Karpas-422 (cell line): ENCODE data around the gene TRAF7. TPM values are rescaled to one million over a fixed set of nuclear protein-coding genes. Genes with fewer than 3 reads are reported as not detected.
"Not testable (repeated sequence)": the region's sequence is repeated elsewhere in the genome, so short reads cannot be mapped to it uniquely, and the experiment has no call there.

Source experiments
- DNase-seq: peaks from one replicate; pipeline ENCODE4 v3.0.0-alpha.2; 2015
- H2AFZ ChIP-seq: fragments of 200-600 bp; sonication (generic); 2 replicates; pipeline ENCODE4 v1.6.1; 2014; ENCODE audit warnings: antibody characterized with exemption, low read length, mixed read lengths
- H3K27ac ChIP-seq: fragments of 200-600 bp; sonication (generic); 2 replicates; pipeline ENCODE4 v1.5.1; 2014; ENCODE audit warnings: mild to moderate bottlenecking, low read length, moderate library complexity
- H3K27me3 ChIP-seq: fragments of 200-600 bp; sonication (generic); 2 replicates; pipeline ENCODE4 v1.6.1; 2014; ENCODE audit warnings: low read length, mixed read lengths
- H3K36me3 ChIP-seq: fragments of 200-600 bp; sonication (generic); 2 replicates; pipeline ENCODE4 v1.6.1; 2014; ENCODE audit warnings: low read length, mixed read lengths; ENCODE audit not compliant: insufficient read depth
- H3K4me1 ChIP-seq: fragments of 200-600 bp; sonication (generic); 2 replicates; pipeline ENCODE4 v1.6.1; 2014; ENCODE audit warnings: mild to moderate bottlenecking, low read length, mixed read lengths
- H3K4me2 ChIP-seq: fragments of 200-600 bp; sonication (generic); 2 replicates; pipeline ENCODE4 v1.6.1; 2014; ENCODE audit warnings: low read length, low read depth, mild to moderate bottlenecking; ENCODE audit not compliant: poor library complexity, severe bottlenecking
- H3K4me3 ChIP-seq: fragments of 200-600 bp; sonication (generic); 2 replicates; pipeline ENCODE4 v1.5.1; 2014; ENCODE audit warnings: mild to moderate bottlenecking, antibody characterized with exemption, low read length, mixed read lengths
- H3K79me2 ChIP-seq: fragments of 200-600 bp; sonication (generic); 2 replicates; pipeline ENCODE4 v1.6.1; 2014; ENCODE audit warnings: mild to moderate bottlenecking, low read length, mixed read lengths
- H3K9ac ChIP-seq: fragments of 200-600 bp; sonication (generic); 2 replicates; pipeline ENCODE4 v1.6.0; 2014; ENCODE audit warnings: low read length
- H3K9me2 ChIP-seq: fragments of 200-600 bp; sonication (generic), shearing (Covaris generic); replicated peaks from 2 replicates; pipeline ENCODE4 v1.6.0; 2014; ENCODE audit warnings: mild to moderate bottlenecking, low read length, moderate library complexity; ENCODE audit not compliant: insufficient read depth
- H3K9me3 ChIP-seq: fragments of 300-700, 200-600 bp; sonication (generic); 2 replicates; pipeline ENCODE4 v1.6.1; 2014; ENCODE audit warnings: low read length, mixed read lengths
- H4K20me1 ChIP-seq: fragments of 200-600 bp; sonication (generic); 2 replicates; pipeline ENCODE4 v1.6.1; 2014; ENCODE audit warnings: mild to moderate bottlenecking, antibody characterized with exemption, low read length, low read depth; ENCODE audit not compliant: insufficient read depth
- total RNA-seq: library from RNA; depleted of rRNA; stranded (reverse); fragments of >200 nt; shearing (Covaris generic); gene quantifications from 2 replicates; pipeline ENCODE4 v1.2.3, GENCODE V29; 2014; ENCODE audit warnings: low replicate concordance; rRNA removed

Gene TRAF7
- total RNA-seq = 68.3 and 110 TPM in 2 replicates

GRCh38 chr16:2155091-2155950 is at the start of gene TRAF7:
TRAF7 (plus strand) TSS chr16:2155782; CDS start chr16:2163921, 8,139 bp downstream.
- Histone ChIP-seq H3K9ac (peak within 1 kb of the TSS; percentile 98), H3K9me3 (no peaks in the 10 kb centered on the region), H3K27ac (peak within 1 kb of the TSS; percentile 70), H3K9me2 (no peaks in the 10 kb centered on the region), H4K20me1 (peaks cover 75% of the 10 kb centered on the region), H3K4me2 (peak within 1 kb of the TSS; percentile 87), H2AFZ (no peak within 1 kb of the TSS), H3K4me1 (peaks cover 77% of the 10 kb centered on the region), H3K36me3 (peaks cover 28% of the 10 kb centered on the region), H3K27me3 (no peaks in the 10 kb centered on the region), H3K4me3 (peak within 1 kb of the TSS; percentile 98), H3K79me2 (peaks cover 61% of the 10 kb centered on the region)
- peak; percentile 100 for DNase-seq

DNA sequence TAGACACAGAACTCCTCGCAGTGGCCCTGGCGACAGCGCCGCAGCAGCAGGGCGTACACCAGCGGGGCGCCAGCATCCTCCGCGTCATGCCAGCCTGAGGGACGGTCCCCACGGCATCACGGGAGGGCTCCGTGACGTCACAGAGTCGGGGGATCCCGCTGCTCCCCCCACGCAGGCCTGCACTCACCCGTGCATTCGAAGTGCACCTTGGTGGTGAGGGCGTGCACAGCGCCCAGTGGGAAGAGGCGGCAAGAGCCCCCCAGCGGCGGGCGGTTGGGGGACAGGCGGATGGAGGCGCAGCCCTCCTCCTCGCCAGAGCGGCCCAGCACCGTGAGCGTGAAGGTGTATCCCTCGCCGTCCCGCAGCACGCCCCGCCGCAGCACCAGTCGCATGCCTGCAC is 49.4 kb upstream of the TRAF7 start:
- H2AFZ ChIP-seq, H3K4me3 ChIP-seq, H3K27me3 ChIP-seq, H3K4me1 ChIP-seq, H3K9me2 ChIP-seq, H3K36me3 ChIP-seq, H3K9ac ChIP-seq, H3K4me2 ChIP-seq, DNase-seq, H3K9me3 ChIP-seq, H3K27ac ChIP-seq, H3K79me2 ChIP-seq, H4K20me1 ChIP-seq: not testable (repeated sequence)

- not testable (repeated sequence) for H3K4me1 ChIP-seq, H3K36me3 ChIP-seq, H3K27me3 ChIP-seq, H4K20me1 ChIP-seq, H3K9ac ChIP-seq, H3K9me3 ChIP-seq, H3K9me2 ChIP-seq, H3K79me2 ChIP-seq, H3K4me2 ChIP-seq, H2AFZ ChIP-seq, DNase-seq, H3K27ac ChIP-seq, H3K4me3 ChIP-seq
Measured at GRCh38 chr16:2107121-2107790, 48.3 kb upstream of the TRAF7 start.

DNA sequence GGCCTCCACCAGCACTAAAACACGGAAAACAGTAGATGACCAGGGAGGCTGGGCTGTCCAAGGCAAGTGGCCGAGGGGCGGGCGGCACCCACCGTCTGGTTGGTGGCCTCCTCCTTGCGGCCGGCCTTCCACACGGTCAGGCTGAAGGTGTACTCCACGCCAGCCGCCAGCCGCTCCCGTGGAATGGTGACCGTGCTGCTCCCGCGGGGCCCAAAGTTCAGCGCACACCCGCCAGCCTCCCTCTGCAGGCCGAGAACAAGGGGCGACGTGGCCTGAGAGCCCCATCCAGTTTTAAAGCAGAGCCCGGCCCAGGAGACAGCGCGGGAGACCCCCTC is 47.8 kb upstream of the TRAF7 start:
- not testable (repeated sequence) for H3K27ac ChIP-seq, H3K9me2 ChIP-seq, H3K4me2 ChIP-seq, H4K20me1 ChIP-seq, H2AFZ ChIP-seq, H3K27me3 ChIP-seq, H3K9me3 ChIP-seq, H3K79me2 ChIP-seq, H3K36me3 ChIP-seq, H3K4me3 ChIP-seq, H3K9ac ChIP-seq, H3K4me1 ChIP-seq, DNase-seq

DNA sequence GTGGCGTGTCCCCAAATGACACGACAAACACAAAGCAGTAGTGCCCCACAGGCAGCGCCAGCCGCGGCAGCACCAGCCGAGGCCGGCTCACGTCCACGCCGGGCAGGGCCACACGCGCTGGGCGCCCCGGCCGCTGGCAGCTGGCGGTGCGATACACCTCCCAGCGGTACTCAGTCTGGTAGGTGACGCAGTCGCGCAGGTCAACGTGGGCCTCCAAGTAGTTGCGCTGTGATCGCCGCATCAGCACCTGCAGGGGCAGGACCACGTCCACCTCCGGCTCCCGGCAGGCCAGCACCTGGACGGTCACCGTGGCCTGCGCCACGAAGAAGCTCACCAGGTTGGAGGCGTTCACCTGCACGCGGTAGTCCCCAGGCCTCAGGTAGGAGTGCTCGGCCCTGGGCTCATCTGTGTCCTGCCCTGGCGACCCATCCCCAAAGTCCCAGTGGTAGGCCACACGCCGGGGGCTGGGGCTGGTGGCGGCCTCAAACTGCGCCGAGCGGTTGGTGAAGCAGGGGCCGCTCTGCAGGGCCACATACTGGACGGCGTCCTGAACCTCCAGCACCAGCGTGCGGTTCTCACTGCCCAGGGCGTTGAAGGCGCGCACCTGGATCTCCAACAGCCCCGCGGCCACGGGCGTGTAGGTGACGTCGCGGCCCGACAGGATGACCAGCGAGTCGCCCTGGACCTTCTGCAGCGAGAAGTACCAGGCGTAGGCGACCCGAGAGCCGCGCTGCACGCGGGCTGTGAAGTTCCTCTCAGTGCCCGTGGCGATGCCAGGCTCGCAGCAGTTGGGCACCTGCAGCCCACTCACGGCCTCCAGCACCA is 46.9 kb upstream of the TRAF7 start:
- not testable (repeated sequence) for H2AFZ ChIP-seq, H3K27me3 ChIP-seq, H3K9me2 ChIP-seq, H3K4me3 ChIP-seq, H3K9ac ChIP-seq, DNase-seq, H3K36me3 ChIP-seq, H3K4me2 ChIP-seq, H3K79me2 ChIP-seq, H4K20me1 ChIP-seq, H3K9me3 ChIP-seq, H3K27ac ChIP-seq, H3K4me1 ChIP-seq

GRCh38 chr16:2109271-2109580 is 46.4 kb upstream of the TRAF7 start:
- not testable (repeated sequence) for H3K27me3 ChIP-seq, H3K4me2 ChIP-seq, H3K27ac ChIP-seq, H3K9me2 ChIP-seq, H3K79me2 ChIP-seq, H3K36me3 ChIP-seq, H3K4me3 ChIP-seq, H2AFZ ChIP-seq, H4K20me1 ChIP-seq, H3K4me1 ChIP-seq, DNase-seq, H3K9ac ChIP-seq, H3K9me3 ChIP-seq

DNA sequence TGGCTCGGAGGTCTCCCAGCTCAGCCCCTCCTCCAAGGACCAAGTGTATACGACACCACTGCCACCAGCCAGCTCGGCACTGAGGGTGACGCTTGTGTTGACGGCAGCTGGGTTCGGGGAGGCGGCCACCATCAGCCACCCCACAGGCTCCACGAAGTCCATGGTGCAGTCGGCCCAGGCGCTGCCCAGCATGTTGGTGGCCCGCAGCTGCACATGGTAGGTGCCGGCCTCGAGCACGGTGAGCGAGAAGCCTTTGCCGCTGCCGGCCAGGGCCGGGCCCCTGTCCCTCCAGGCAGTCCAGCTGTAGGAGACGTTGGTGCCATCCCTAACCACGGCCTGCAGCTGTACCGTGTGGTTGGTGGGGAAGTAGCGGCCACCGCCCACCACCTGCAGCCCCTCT is 45.7 kb upstream of the TRAF7 start:
- not testable (repeated sequence) for H3K9ac ChIP-seq, H3K27ac ChIP-seq, H3K79me2 ChIP-seq, H3K4me3 ChIP-seq, H3K4me1 ChIP-seq, DNase-seq, H2AFZ ChIP-seq, H3K9me2 ChIP-seq, H4K20me1 ChIP-seq, H3K36me3 ChIP-seq, H3K9me3 ChIP-seq, H3K4me2 ChIP-seq, H3K27me3 ChIP-seq

DNA sequence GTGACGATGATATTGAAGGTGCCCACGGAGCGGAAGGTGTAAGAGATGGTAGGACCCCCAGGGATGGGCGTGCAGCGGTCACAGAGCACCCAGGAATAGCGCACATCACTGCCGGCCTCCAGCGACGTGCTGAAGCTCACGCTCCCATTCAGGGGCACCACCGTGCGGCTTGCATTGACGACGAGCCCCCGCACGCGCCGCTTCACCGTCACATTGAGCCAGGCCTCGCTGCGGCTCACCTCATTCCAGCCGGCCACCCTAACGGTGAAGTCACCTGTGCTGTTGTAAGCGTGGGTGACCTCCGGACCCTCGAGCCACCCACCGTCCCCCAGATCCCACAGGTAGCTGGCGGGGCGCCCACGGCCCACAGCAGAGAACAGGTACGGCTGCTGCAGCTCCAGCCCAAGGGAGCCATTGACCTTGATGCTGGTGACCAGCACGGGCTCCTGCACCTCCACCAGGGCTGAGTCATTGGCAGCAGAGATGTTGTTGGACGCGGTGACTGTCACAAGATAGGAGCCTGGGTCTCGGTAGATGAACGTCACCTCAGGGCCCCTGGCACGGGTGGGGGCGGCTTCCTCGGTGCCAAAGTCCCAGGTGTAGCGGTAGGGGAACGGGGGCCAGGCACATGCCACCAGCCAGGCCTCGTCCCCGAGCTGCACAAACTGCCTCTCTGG is 45.1 kb upstream of the TRAF7 start:
- H3K4me1 ChIP-seq, H3K9me2 ChIP-seq, H3K4me3 ChIP-seq, H3K4me2 ChIP-seq, H3K79me2 ChIP-seq, H3K27ac ChIP-seq, H3K9ac ChIP-seq, H3K27me3 ChIP-seq, H3K36me3 ChIP-seq, H2AFZ ChIP-seq, H3K9me3 ChIP-seq, H4K20me1 ChIP-seq, DNase-seq: not testable (repeated sequence)
